Naive B cell (primary cell): ENCODE data around the gene ELF1. TPM values are rescaled to one million over a fixed set of nuclear protein-coding genes. Genes with fewer than 3 reads are reported as not detected.
"Not testable (repeated sequence)": the region's sequence is repeated elsewhere in the genome, so short reads cannot be mapped to it uniquely, and the experiment has no call there.

Experiments
- ATAC-seq, 2 donors: fragments of 150-1000 bp; cut with Tn5 transposase; 2 replicates each; pipeline ENCODE4 v1.10.0; 2021; ENCODE audit warnings: low read depth in 2 of 2, mild to moderate bottlenecking in 2 of 2, moderate library complexity in 2 of 2
- DNase-seq: peaks from one replicate; pipeline ENCODE4 v3.0.0; 2022
- H3K27ac Mint-ChIP-seq, 6 donors: one replicate each; pipeline ENCODE4 v1.8.0; 2020 to 2022; ENCODE audit warnings: mild to moderate bottlenecking in 6 of 6, mixed read lengths in 6 of 6, moderate library complexity in 5 of 6, inconsistent platforms in 2 of 6
- H3K27me3 Mint-ChIP-seq, 3 donors: one replicate each; pipeline ENCODE4 v1.8.0; 2021 to 2022; ENCODE audit warnings: mixed read lengths in 3 of 3, mild to moderate bottlenecking in 1 of 3
- H3K36me3 Mint-ChIP-seq, 2 donors: one replicate each; pipeline ENCODE4 v1.8.0; 2020 to 2022; ENCODE audit warnings: mixed read lengths in 2 of 2, inconsistent platforms in 1 of 2, mild to moderate bottlenecking in 1 of 2
- H3K4me1 Mint-ChIP-seq, 3 donors: one replicate each; pipeline ENCODE4 v1.8.0; 2020 to 2022; ENCODE audit warnings: mixed read lengths in 3 of 3, inconsistent platforms in 1 of 3, mild to moderate bottlenecking in 1 of 3, moderate library complexity in 1 of 3
- H3K4me3 Mint-ChIP-seq, 8 donors: one replicate each; pipeline ENCODE4 v1.8.0; 2020 to 2022; ENCODE audit warnings: mild to moderate bottlenecking in 8 of 8, mixed read lengths in 8 of 8, moderate library complexity in 8 of 8, inconsistent platforms in 2 of 8
- H3K9me3 Mint-ChIP-seq, 7 donors: one replicate each; pipeline ENCODE4 v1.8.0; 2020 to 2022; ENCODE audit warnings: mixed read lengths in 7 of 7, mild to moderate bottlenecking in 5 of 7, inconsistent platforms in 2 of 7, moderate library complexity in 1 of 7
- polyA plus RNA-seq, 6 donors: library from polyadenylated mRNA; unstranded; fragments of 300-500 nt; fragmentation: Illumina TruSeq; gene quantifications; one replicate each; pipeline ENCODE4 v1.2.3, GENCODE V29; 2021; ENCODE audit warnings: low read depth in 6 of 6

The ELF1 gene
- polyA plus RNA-seq, 6 donors from 2014 or later = 127 to 183 (median 144) TPM

DNA sequence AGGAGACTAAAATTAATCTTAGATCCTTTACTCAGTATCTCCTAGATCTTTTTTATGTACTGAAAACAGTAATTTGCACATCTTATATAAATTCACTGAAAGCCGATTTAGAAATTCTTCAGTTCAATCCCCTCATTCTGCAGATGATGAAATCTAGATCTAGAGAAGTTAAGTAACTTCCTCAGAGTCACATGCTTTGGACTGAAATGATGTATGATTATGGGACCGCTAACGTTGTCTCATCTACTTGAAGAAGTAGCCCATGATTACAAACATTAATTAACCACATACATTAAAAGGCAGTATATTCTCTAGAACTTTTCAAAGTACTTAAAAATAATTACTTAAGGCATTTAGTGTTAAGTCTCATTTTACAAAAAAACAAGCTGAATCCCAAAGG is 37.8 kb downstream of the ELF1 start:
- no peaks in the 10 kb centered on the region for H3K27me3 Mint-ChIP-seq
- peak overlapping the region; percentile 95 to 99 (median 96) for H3K27ac Mint-ChIP-seq
- ATAC-seq (peak; percentile 25 to 29), DNase-seq (peak; percentile 41)
- no peaks in the 10 kb centered on the region for H3K9me3 Mint-ChIP-seq
- peaks cover 73 to 82% (median 79%) of the 10 kb centered on the region in 3 donors for H3K4me1 Mint-ChIP-seq
- peak overlapping the region; percentile 88 to 98 (median 96) for H3K4me3 Mint-ChIP-seq
- H3K36me3 Mint-ChIP-seq = peaks cover 14 to 23% of the 10 kb centered on the region in 2 donors

DNA sequence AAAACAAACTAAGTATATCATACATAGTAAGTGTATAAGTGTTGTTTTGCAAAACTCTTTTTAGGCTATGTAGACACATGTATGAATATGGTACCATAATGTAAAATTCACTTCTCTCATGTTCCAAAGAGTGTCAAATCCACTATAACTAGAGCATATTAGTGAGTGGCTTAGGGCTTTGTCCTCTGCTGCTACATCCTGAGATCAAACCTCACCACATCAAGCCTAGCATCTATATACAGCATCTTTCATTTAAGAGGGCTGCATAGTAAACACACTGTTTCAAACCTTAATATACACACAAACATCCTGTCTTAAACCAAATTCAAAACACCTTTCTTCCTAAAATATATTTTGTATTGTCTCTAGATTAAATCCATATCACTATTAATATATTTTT is 38.7 kb downstream of the ELF1 start:
- ATAC-seq = no peak
- Mint-ChIP-seq H3K9me3 (no peaks in the 10 kb centered on the region), H3K36me3 (peaks cover 14 to 23% of the 10 kb centered on the region in 2 donors), H3K4me1 (peaks cover 72 to 81% (median 78%) of the 10 kb centered on the region in 3 donors), H3K4me3 (peak overlapping the region; percentile 75 to 98 (median 96)), H3K27me3 (no peaks in the 10 kb centered on the region), H3K27ac (peak overlapping the region; percentile 63 to 96 (median 90))
- DNase-seq = no peak

DNA sequence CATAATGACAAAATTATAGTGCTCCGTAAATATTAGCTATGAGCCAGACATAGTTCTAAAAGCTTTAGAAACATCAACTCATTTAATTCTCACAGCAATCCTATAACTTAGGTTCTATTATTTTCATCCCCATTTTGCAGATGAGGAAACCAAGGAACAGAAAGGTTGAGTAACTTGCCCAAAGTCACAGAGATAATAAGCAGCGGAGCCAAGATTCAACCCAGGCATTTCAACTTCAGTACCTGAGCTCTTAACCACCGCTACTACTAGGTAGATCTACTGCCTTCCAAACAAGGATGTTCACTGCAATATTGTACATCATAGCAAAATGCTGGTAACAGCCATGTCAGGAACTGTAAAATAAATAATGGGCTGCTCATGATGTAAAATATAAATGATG is 39.9 kb downstream of the ELF1 start:
- no peaks in the 10 kb centered on the region for H3K9me3 Mint-ChIP-seq
- peaks cover 14 to 23% of the 10 kb centered on the region in 2 donors for H3K36me3 Mint-ChIP-seq
- ATAC-seq = no peak
- no peaks in the 10 kb centered on the region for H3K27me3 Mint-ChIP-seq
- H3K4me3 Mint-ChIP-seq = peak overlapping the region; percentile 45 to 98 (median 96)
- H3K4me1 Mint-ChIP-seq = peaks cover 72 to 80% (median 79%) of the 10 kb centered on the region in 3 donors
- no peak for DNase-seq
- H3K27ac Mint-ChIP-seq = peak overlapping the region; percentile 12 to 96 (median 86)

DNA sequence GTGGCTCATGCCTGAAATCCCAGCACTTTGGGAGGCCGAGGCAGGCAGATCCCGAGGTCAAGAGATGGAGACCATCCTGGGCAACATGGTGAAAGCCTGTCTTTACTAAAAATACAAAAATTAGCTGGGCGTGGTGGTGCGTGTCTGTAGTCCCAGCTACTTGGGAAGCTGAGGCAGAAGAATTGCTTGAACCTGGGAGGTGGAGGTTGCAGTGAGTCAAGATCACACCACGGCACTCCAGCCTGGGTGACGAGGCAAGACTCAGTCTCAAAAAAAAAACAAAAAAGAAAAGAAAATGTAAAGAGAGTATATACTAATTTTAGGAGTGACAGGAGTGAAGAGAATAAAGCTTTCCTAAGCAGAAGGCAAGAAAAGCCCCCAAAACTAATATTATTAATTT is 41.0 kb downstream of the ELF1 start:
- DNase-seq, H3K9me3 Mint-ChIP-seq, ATAC-seq, H3K27me3 Mint-ChIP-seq: not testable (repeated sequence)
- H3K4me1 Mint-ChIP-seq = peaks cover 73 to 81% (median 80%) of the 10 kb centered on the region in 3 donors
- H3K27ac Mint-ChIP-seq = peak overlapping the region in 4 of 6 donors; percentile 59 to 96 (median 94)
- H3K4me3 Mint-ChIP-seq = peak overlapping the region; percentile 64 to 97 (median 82)
- H3K36me3 Mint-ChIP-seq = peaks cover 14 to 23% of the 10 kb centered on the region in 2 donors

DNA sequence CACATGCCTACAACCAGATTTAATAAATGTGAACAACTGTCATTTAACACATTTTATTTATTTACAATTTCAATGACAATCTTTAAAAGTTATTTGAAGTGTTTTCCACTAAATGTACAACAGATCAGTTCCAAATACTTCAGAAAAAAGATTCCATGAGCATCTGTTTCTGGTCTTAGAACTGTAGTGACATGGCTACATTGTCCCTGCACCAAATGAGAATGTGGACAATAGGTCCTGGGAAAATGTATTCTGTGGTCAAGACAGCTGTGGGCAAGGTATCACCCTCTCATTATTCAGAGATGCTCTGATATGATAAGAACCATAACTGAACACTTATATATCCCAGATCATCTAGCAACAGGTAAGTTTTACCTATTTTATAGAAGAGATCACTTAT is 43.7 kb downstream of the ELF1 start:
- no peaks in the 10 kb centered on the region for H3K27me3 Mint-ChIP-seq
- H3K27ac Mint-ChIP-seq = peak overlapping the region in 3 of 6 donors; percentile 81 to 96 (median 91)
- H3K9me3 Mint-ChIP-seq = no peaks in the 10 kb centered on the region

DNA sequence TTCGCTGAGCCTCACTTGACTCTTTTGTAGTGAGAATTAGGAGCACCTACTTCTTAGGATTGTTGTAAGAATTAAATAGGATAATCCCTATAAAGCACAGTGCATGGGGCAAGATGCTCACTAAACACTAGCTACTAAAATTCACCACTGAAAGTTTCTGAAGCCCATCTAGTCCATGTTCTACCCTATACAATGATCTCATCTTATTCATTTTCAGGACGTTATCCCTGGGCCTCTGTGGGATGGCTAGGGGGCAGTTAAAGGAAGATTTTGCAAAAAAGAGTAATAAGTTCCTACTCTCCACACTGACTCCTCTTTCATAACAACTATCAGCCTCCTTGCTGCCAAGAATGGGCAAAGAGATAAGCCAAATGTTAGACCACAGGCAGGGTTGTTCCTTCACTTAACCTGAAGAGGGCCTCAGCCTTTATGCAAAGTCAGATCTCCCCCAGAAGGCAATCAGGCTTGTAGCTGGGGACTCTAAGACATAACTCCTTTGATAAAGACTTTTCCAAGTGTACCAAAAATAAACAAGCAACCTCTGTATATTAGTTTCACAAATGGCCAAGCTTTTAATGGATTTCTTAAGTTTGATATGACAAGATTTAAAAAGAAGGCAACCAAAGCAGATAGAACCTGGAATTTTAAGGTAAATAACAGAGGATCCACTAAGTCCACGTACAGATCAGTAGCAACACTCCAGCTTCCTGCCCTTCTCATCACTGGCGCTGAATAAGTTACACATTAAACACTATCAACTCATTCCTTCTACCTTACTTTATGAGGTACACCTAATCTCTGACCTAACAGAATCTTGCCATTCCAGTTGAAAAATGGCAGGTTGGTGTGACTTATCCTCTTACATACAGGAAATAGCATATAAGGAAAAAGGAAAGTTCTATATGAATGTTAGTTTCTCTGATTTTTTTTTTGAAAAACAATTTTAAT is 44.4 kb downstream of the ELF1 start:
- H3K27ac Mint-ChIP-seq = peak overlapping the region; percentile 37 to 96 (median 89)
- no peaks in the 10 kb centered on the region for H3K27me3 Mint-ChIP-seq
- ATAC-seq = peak; percentile 92 to 94
- no peak for DNase-seq
- H3K4me1 Mint-ChIP-seq = peaks cover 74 to 95% (median 83%) of the 10 kb centered on the region in 3 donors
- H3K4me3 Mint-ChIP-seq = peak overlapping the region; percentile 26 to 97 (median 64)
- peaks cover 4 to 14% of the 10 kb centered on the region in 2 donors for H3K36me3 Mint-ChIP-seq
- H3K9me3 Mint-ChIP-seq = no peaks in the 10 kb centered on the region

More for the DNA sequence above, 43.7 kb downstream of the ELF1 start:
- H3K4me3 Mint-ChIP-seq = peak overlapping the region in 3 of 8 donors; percentile 27 to 97 (median 61)
- H3K36me3 Mint-ChIP-seq = peaks cover 4 to 14% of the 10 kb centered on the region in 2 donors
- ATAC-seq (no peak), DNase-seq (no peak)
- peaks cover 73 to 95% (median 84%) of the 10 kb centered on the region in 3 donors for H3K4me1 Mint-ChIP-seq

DNA sequence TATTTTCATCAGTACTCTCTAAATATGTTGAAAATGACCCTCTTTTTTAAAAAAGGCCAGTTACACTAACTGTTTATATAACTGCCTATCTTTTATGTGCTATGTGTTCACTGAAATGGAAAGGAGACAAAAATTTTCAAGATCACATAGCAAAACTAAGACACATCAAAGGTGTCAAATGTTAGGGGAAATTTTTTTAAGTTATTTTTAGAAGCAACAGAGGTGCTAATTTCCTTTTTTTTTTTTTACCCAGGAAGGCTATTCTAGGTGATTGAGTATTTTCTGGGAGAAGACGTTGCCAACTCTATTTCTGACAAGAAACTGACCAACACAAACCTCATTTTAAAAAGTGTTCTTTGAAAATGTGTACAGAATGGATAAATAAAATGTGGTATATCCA is 45.7 kb downstream of the ELF1 start:
- Mint-ChIP-seq H3K4me3 (peak overlapping the region; percentile 9 to 77 (median 56)), H3K4me1 (peaks cover 75 to 96% (median 83%) of the 10 kb centered on the region in 3 donors), H3K27ac (peak overlapping the region; percentile 70 to 96 (median 81)), H3K9me3 (no peaks in the 10 kb centered on the region), H3K27me3 (no peaks in the 10 kb centered on the region), H3K36me3 (peaks cover 4 to 14% of the 10 kb centered on the region in 2 donors)
- DNase-seq (no peak), ATAC-seq (peak; percentile 17 to 27)

DNA sequence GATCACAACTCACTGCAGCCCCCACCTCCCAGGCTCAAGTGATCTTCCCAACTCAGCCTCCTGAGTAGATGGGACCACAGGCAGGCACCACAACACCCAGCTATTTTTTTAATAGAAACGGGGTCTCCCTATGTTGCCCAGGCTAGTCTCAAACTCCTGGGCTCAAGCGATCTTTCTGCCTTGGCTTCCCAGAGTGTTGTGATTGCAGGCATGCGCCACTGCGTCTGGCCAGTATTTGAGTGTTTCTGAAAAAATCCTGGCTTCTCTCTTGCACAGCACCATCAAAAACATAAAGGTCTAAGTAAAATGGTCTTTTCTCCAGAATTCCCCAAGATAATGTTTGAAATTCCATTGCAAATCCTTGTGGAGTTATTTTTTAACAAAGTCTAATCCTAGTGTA is 47.8 kb downstream of the ELF1 start:
- ATAC-seq (no peak), DNase-seq (no peak)
- H3K36me3 Mint-ChIP-seq = no peaks in the 10 kb centered on the region
- no peaks in the 10 kb centered on the region for H3K9me3 Mint-ChIP-seq
- peak overlapping the region in 5 of 8 donors; percentile 16 to 71 (median 42) for H3K4me3 Mint-ChIP-seq
- no peaks in the 10 kb centered on the region for H3K27me3 Mint-ChIP-seq
- peaks cover 64 to 97% (median 80%) of the 10 kb centered on the region in 3 donors for H3K4me1 Mint-ChIP-seq
- H3K27ac Mint-ChIP-seq = peak overlapping the region in 4 of 6 donors; percentile 24 to 88 (median 64)

DNA sequence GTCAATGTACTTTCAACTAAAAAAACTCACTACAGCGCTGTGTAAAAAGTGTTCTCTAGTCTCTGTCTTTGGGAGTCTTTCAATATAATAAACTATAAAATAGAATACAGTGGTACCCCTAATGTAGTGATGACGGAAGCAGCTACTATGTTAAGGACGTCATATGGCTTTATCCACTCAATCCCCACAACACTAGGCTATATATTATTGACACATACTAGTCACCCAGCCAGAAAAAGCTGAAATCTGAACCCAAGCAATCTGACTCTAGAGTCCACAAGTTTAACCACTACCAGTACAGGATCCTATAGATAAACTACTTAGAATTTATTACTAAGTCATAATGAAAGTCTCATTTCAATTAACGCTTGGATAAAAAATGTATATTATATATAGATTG is 48.3 kb downstream of the ELF1 start:
- Mint-ChIP-seq H3K27me3 (no peaks in the 10 kb centered on the region), H3K36me3 (no peaks in the 10 kb centered on the region), H3K9me3 (no peaks in the 10 kb centered on the region), H3K27ac (peak overlapping the region in 3 of 6 donors; percentile 33 to 80 (median 47)), H3K4me1 (peaks cover 59 to 96% (median 78%) of the 10 kb centered on the region in 3 donors), H3K4me3 (peak overlapping the region in 5 of 8 donors; percentile 10 to 71 (median 53))
- ATAC-seq = no peak
- DNase-seq = no peak

DNA sequence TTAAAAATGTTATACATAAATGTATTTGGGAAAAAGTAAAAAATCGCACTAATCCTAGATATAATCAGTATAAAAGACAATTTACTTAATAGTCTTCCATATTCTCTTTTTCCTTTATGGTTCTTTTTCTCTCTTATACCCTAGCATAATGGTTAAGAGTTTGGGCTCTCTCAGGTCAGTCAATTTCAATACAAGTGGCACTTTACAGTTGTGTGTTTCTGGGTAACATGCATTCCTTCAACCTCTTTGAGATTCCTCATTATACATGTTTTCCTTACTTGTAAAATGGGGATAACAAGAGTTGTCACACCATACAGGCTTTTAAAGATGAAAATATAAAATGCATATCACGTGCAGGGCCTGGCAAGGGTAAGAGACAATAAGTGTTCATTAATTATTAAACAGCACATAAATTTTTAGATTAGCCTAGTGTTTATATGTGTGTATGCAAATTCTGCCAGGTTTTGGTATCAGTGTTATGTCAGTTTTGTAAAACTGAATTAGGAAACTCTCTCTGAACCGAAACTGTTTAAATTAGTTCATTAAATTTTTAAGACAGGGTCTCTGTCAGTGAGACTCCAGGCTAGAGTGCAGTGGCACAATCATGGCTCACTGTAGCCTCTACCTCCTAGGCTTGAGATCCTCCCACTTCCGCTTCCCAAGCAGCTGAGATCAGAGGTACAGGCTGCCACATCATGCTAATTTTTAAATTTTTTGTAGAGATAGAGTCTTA is 49.8 kb downstream of the ELF1 start:
- ATAC-seq (peak; percentile 27 to 47), DNase-seq (no peak)
- Mint-ChIP-seq H3K9me3 (no peaks in the 10 kb centered on the region), H3K36me3 (no peaks in the 10 kb centered on the region), H3K27me3 (no peaks in the 10 kb centered on the region), H3K27ac (peak overlapping the region in 5 of 6 donors; percentile 68 to 92 (median 80)), H3K4me1 (peaks cover 57 to 98% (median 73%) of the 10 kb centered on the region in 3 donors), H3K4me3 (peak overlapping the region in 7 of 8 donors; percentile 30 to 72 (median 66))

DNA sequence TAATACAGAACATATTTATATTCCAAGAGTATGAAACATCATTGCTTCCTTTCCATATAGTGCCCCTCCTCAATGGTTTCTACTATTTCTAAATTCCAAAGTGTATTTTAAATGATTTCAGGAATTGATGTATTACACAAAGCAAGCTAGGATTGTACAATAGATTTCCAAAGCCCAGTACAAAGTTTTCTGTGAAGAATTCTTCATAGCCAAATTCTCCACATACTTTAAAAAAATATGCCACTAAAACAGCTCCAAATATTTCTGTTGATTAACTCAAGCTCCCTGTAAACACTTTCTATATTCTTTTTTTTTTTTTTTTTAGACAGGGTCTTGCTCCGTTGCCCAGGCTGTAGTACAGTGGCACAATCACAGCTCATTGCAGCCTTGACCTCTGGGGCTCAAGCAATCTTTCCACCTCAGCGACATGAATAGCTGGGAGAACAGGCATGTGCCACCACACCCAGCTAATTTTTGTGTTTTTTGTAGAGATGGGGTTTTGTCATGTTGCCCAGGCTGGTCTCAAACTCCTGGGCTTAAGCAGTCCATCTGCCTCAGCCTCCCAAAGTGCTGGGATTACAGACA is 50.6 kb downstream of the ELF1 start:
- Mint-ChIP-seq H3K4me3 (peak overlapping the region in 5 of 8 donors; percentile 2 to 71 (median 59)), H3K27ac (peak overlapping the region in 4 of 6 donors; percentile 14 to 60 (median 45)), H3K36me3 (no peaks in the 10 kb centered on the region), H3K4me1 (peaks cover 56 to 98% (median 72%) of the 10 kb centered on the region in 3 donors), H3K27me3 (no peaks in the 10 kb centered on the region), H3K9me3 (no peaks in the 10 kb centered on the region)
- ATAC-seq = no peak
- DNase-seq = no peak

DNA sequence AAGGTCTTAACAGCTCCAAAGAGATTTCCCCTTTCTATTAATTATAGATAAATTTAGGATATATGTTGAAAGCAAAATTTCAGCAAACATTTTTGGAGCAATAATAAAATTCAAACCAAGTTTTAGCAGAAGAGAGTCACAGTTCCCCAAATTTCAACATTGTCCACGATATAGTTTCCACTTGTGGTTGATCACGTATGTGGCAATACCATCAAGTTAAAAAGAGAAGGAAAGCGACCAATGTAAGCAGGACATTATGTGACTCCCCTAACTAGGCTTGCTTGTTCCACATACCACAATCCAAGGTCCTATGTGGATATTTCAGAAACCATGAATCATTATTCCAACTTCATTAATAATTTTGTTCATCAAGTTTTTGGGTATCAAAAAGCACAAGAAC is 52.8 kb downstream of the ELF1 start:
- H3K27me3 Mint-ChIP-seq = no peaks in the 10 kb centered on the region
- peak overlapping the region in 3 of 8 donors; percentile 44 to 83 (median 71) for H3K4me3 Mint-ChIP-seq
- DNase-seq (no peak), ATAC-seq (peak in 1 of 2 donors; percentile 44)
- H3K27ac Mint-ChIP-seq = peak overlapping the region in 2 of 6 donors; percentile 20 to 61
- peaks cover 66 to 98% (median 81%) of the 10 kb centered on the region in 3 donors for H3K4me1 Mint-ChIP-seq
- H3K36me3 Mint-ChIP-seq = no peaks in the 10 kb centered on the region
- no peaks in the 10 kb centered on the region for H3K9me3 Mint-ChIP-seq
